ENCODE measurements around the gene MYEOV.

DNA sequence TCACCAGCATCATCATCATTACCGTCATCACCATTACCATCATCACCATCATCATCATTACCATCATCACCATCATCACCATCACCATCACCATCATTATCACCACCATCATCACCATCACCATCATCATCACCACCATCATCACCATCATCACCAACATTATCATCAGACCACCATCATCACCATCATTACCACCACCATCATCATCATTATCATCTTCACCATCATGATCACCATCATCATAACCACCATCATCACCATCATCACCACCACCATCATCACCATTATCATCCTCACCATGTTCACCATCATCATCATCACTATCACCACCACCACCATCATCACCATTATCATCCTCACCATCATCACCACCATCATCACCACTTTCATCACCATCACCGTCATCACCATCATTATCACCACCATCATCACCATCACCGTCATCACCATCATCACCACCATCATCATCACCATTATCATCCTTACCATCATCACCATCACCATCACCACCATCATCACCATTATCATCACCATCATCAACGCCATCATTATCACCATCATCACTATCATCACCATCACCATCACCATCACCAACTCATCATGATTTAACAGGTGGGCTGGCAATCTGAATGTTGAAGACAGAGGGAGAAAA, 2.4 kb upstream of the MYEOV start:
- TF ChIP-seq, protein P1, sequence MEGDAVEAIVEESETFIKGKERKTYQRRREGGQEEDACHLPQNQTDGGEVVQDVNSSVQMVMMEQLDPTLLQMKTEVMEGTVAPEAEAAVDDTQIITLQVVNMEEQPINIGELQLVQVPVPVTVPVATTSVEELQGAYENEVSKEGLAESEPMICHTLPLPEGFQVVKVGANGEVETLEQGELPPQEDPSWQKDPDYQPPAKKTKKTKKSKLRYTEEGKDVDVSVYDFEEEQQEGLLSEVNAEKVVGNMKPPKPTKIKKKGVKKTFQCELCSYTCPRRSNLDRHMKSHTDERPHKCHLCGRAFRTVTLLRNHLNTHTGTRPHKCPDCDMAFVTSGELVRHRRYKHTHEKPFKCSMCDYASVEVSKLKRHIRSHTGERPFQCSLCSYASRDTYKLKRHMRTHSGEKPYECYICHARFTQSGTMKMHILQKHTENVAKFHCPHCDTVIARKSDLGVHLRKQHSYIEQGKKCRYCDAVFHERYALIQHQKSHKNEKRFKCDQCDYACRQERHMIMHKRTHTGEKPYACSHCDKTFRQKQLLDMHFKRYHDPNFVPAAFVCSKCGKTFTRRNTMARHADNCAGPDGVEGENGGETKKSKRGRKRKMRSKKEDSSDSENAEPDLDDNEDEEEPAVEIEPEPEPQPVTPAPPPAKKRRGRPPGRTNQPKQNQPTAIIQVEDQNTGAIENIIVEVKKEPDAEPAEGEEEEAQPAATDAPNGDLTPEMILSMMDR (IDR thresholded peaks at IDR 0.05), result no peak
- TF ChIP-seq EZH2 (IDR thresholded peaks at IDR 0.05; ENCODE audit: borderline replicate concordance, insufficient read depth, low read depth, low read length, poor library complexity, severe bottlenecking), result no peak
